Measurements from ENCODE around the gene RALGAPB.
"Not testable (repeated sequence)": the region's sequence is repeated elsewhere in the genome, so short reads cannot be mapped to it uniquely, and the experiment has no call there.

The RALGAPB gene

GRCh38 chr20:38499366-38499765, 26.7 kb downstream of the RALGAPB start:
- no peak for DNase-seq

GRCh38 chr20:38501858-38502436, 29.3 kb downstream of the RALGAPB start:
- no peak for DNase-seq

- no peak for DNase-seq
These were observed 31.9 kb downstream of the RALGAPB start for GRCh38 chr20:38504368-38505090.

GRCh38 chr20:38505091-38505455, 32.4 kb downstream of the RALGAPB start:
- no peak for DNase-seq

- DNase-seq: not testable (repeated sequence)
These were observed 39.1 kb downstream of the RALGAPB start for GRCh38 chr20:38511726-38512125.

- no peak for DNase-seq
These were observed 41.5 kb downstream of the RALGAPB start for GRCh38 chr20:38514185-38514584.

GRCh38 chr20:38514947-38515346, 42.3 kb downstream of the RALGAPB start:
- DNase-seq: no peak

GRCh38 chr20:38515631-38516030, 43.0 kb downstream of the RALGAPB start:
- no peak for DNase-seq

GRCh38 chr20:38519426-38519825, 46.8 kb downstream of the RALGAPB start:
- no peak for DNase-seq

- DNase-seq: no peak
These were observed 47.6 kb downstream of the RALGAPB start for GRCh38 chr20:38520261-38520660.

- DNase-seq: no peak
These were observed 51.1 kb downstream of the RALGAPB start for GRCh38 chr20:38523697-38524096.

GRCh38 chr20:38528167-38528566, 55.5 kb downstream of the RALGAPB start:
- no peak for DNase-seq

- DNase-seq: no peak
These were observed 58.4 kb downstream of the RALGAPB start for GRCh38 chr20:38531021-38531420.

GRCh38 chr20:38534756-38535155, 62.1 kb downstream of the RALGAPB start:
- DNase-seq: no peak

- no peak for DNase-seq
These were observed 63.7 kb downstream of the RALGAPB start for GRCh38 chr20:38536310-38536709.

- no peak for DNase-seq
These were observed 64.5 kb downstream of the RALGAPB start for GRCh38 chr20:38537176-38537575.

GRCh38 chr20:38538789-38539188, 66.1 kb downstream of the RALGAPB start:
- DNase-seq: no peak

- no peak for DNase-seq
These were observed 70.6 kb downstream of the RALGAPB start for GRCh38 chr20:38543014-38543906.

GRCh38 chr20:38545771-38546170, 73.1 kb downstream of the RALGAPB start:
- DNase-seq: no peak

- DNase-seq: no peak
These were observed 74.8 kb downstream of the RALGAPB start for GRCh38 chr20:38547288-38548085.

- no peak for DNase-seq
These were observed 75.9 kb downstream of the RALGAPB start for GRCh38 chr20:38548356-38549083.

GRCh38 chr20:38550274-38550673, 77.6 kb downstream of the RALGAPB start:
- no peak for DNase-seq
